ENCODE measurements around the gene KRTAP5-5.

KRTAP5-5 gene

DNA sequence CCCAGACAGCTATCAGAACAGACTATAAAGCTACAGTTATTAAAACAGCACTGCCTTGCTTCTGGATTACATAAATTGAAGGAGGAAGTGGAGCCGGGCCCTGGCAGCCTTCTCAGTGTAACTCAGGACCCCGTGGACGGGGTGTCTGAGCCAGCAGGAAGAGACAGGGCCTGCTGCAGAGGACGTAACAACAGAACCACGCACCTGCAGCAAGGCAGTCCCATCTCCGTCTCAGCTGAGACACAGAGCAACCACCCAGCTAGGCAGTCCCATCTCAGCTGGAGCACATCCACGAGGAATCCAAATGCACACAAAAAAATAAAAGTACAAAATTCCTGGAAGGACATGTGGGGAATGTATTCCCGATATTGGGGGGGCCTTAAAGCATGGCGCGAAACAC lies 50.3 kb downstream of the KRTAP5-5 start:
- DNase-seq (ENCODE audit: low read depth), result no peak
- H3K4me3 ChIP-seq (ENCODE audit: low read depth, low read length), result no peak overlapping the region
- TF ChIP-seq, protein P1, sequence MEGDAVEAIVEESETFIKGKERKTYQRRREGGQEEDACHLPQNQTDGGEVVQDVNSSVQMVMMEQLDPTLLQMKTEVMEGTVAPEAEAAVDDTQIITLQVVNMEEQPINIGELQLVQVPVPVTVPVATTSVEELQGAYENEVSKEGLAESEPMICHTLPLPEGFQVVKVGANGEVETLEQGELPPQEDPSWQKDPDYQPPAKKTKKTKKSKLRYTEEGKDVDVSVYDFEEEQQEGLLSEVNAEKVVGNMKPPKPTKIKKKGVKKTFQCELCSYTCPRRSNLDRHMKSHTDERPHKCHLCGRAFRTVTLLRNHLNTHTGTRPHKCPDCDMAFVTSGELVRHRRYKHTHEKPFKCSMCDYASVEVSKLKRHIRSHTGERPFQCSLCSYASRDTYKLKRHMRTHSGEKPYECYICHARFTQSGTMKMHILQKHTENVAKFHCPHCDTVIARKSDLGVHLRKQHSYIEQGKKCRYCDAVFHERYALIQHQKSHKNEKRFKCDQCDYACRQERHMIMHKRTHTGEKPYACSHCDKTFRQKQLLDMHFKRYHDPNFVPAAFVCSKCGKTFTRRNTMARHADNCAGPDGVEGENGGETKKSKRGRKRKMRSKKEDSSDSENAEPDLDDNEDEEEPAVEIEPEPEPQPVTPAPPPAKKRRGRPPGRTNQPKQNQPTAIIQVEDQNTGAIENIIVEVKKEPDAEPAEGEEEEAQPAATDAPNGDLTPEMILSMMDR (IDR thresholded peaks at IDR 0.05; ENCODE audit: insufficient read depth, low read depth, low read length, missing control alignments), result no peak

All from GM12865 (cell line).